ENCODE results near the gene FAM83B. TPM values are rescaled to one million over a fixed set of nuclear protein-coding genes. Genes with fewer than 3 reads are reported as not detected.

FAM83B gene
- polyA plus RNA-seq, 3 donors from 2014 or later, result not detected

GRCh38 chr6:54893818-54894217 is 47.2 kb downstream of the FAM83B start:
- Mint-ChIP-seq H3K4me3 (no peak overlapping the region), H3K36me3 (no peaks in the 10 kb centered on the region), H3K27ac (no peak overlapping the region), H3K4me1 (no peaks in the 10 kb centered on the region), H3K27me3 (ENCODE audit: low read depth in 3 of 3) (peaks cover 0 to 8% (median 3%) of the 10 kb centered on the region in 3 donors), H3K9me3 (peaks cover 0 to under 1% (median 0%) of the 10 kb centered on the region in 6 donors)
- DNase-seq, result no peak

DNA sequence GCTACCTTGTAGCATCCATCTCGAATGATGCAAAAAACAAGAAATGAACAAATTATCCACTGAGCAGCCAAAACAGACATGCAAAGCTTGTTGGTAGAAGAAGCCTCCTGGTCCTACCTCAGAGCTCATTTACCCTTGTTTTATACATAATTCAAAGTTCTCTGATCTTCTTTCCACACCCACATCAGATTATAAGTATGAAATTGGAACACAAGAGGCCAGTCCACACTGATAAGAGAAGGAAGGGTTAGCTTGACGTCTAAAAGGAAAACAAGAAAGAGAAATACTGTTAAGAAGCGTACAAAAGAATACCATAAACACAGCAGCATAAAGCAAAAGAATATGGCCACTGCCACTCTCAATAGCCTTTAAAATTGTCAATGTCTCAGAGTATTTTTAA is 49.7 kb downstream of the FAM83B start:
- H3K27ac Mint-ChIP-seq, result no peak overlapping the region
- no peak overlapping the region for H3K4me3 Mint-ChIP-seq
- no peak for DNase-seq
- H3K9me3 Mint-ChIP-seq, result no peaks in the 10 kb centered on the region
- peaks cover 0 to 6% (median 3%) of the 10 kb centered on the region in 3 donors for H3K27me3 Mint-ChIP-seq (ENCODE audit: low read depth in 3 of 3)
- no peaks in the 10 kb centered on the region for H3K4me1 Mint-ChIP-seq
- H3K36me3 Mint-ChIP-seq, result no peaks in the 10 kb centered on the region

DNA sequence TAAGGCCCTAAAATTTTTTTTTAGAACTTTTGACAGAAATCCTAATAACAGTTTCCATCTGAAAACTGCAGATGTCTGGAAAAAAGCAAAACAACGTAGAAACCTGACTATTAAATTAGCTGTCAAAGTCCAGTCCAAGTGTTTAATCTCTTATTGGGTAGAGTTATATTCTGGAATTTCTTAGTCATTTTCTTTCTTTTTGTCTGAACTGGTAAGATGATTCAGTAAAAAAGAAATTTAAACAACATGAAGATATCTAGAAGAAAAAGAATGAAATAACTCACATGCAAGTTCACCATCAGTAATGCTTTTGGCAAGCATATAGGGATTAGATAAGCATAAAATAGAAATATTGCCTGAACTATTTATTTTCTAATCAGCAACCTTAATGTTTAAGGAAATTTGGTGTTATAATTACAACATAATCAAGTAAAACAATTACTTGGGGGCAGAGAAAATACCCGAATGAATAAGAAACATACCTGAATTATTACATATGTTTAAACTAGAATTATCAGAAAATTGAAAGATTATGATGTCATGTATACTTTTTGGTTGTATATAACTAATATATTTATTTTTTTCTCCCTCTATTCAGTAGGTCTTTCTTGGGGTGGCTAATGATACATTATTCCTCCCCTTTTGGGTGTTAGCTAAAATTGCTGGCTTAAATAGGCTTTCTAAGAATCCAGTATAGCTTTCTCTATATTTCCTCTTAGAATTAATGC is 51.1 kb downstream of the FAM83B start:
- peaks cover 0 to 3% (median 0%) of the 10 kb centered on the region in 3 donors for H3K27me3 Mint-ChIP-seq (ENCODE audit: low read depth in 3 of 3)
- H3K9me3 Mint-ChIP-seq, result no peaks in the 10 kb centered on the region
- no peak for DNase-seq
- H3K4me3 Mint-ChIP-seq, result no peak overlapping the region
- no peak overlapping the region for H3K27ac Mint-ChIP-seq
- no peaks in the 10 kb centered on the region for H3K36me3 Mint-ChIP-seq
- H3K4me1 Mint-ChIP-seq, result no peaks in the 10 kb centered on the region

- Mint-ChIP-seq H3K27me3 (ENCODE audit: low read depth in 3 of 3) (peaks cover 0 to 3% (median 0%) of the 10 kb centered on the region in 3 donors), H3K36me3 (no peaks in the 10 kb centered on the region), H3K9me3 (no peaks in the 10 kb centered on the region), H3K4me1 (no peaks in the 10 kb centered on the region), H3K27ac (no peak overlapping the region), H3K4me3 (no peak overlapping the region)
- DNase-seq, result no peak
Observed at GRCh38 chr6:54898767-54899166, 52.2 kb downstream of the FAM83B start.

DNA sequence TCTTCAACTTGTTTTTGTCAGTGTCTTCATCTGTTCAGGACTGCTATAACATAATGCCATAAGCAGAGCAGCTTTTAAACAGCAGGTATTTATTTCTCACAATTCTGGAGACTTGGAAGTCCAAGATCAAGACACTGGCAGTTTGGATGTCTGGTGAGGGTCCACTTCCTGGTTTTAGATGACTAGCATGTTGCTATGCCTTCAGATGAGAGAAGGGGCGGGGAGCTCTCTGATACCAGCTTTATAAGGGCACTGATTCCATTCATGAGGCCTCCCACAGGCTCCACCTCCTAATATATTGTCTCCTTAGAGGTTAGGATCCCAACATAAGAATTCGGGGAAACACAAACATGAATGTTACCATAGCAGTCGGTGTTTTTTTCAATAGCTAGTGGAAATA is 52.9 kb downstream of the FAM83B start:
- H3K9me3 Mint-ChIP-seq, result no peaks in the 10 kb centered on the region
- no peak overlapping the region for H3K27ac Mint-ChIP-seq
- no peaks in the 10 kb centered on the region for H3K36me3 Mint-ChIP-seq
- H3K4me3 Mint-ChIP-seq, result no peak overlapping the region
- no peak for DNase-seq
- H3K4me1 Mint-ChIP-seq, result no peaks in the 10 kb centered on the region
- H3K27me3 Mint-ChIP-seq (ENCODE audit: low read depth in 3 of 3), result peaks cover 0 to 3% (median under 1%) of the 10 kb centered on the region in 3 donors

- Mint-ChIP-seq H3K27ac (no peak overlapping the region), H3K9me3 (peaks cover 0 to 4% (median 0%) of the 10 kb centered on the region in 6 donors), H3K27me3 (ENCODE audit: low read depth in 3 of 3) (peaks cover 0 to 3% (median 2%) of the 10 kb centered on the region in 3 donors), H3K4me1 (no peaks in the 10 kb centered on the region), H3K4me3 (no peak overlapping the region), H3K36me3 (no peaks in the 10 kb centered on the region)
- DNase-seq, result no peak
Observed at GRCh38 chr6:54899986-54900385, 53.4 kb downstream of the FAM83B start.

- peaks cover 0 to 3% (median 2%) of the 10 kb centered on the region in 3 donors for H3K27me3 Mint-ChIP-seq (ENCODE audit: low read depth in 3 of 3)
Observed at GRCh38 chr6:54900666-54901065, 54.1 kb downstream of the FAM83B start.

GRCh38 chr6:54903884-54904283 is 57.3 kb downstream of the FAM83B start:
- H3K9me3 Mint-ChIP-seq, result peaks cover 0 to 4% (median 0%) of the 10 kb centered on the region in 6 donors
- no peak for DNase-seq
- H3K4me3 Mint-ChIP-seq, result no peak overlapping the region
- H3K27ac Mint-ChIP-seq, result no peak overlapping the region
- peaks cover 2 to 6% of the 10 kb centered on the region in 2 donors for H3K4me1 Mint-ChIP-seq
- H3K27me3 Mint-ChIP-seq (ENCODE audit: low read depth in 3 of 3), result peaks cover 0 to 5% (median 0%) of the 10 kb centered on the region in 3 donors
- H3K36me3 Mint-ChIP-seq, result no peaks in the 10 kb centered on the region

More at GRCh38 chr6:54900666-54901065, 54.1 kb downstream of the FAM83B start:
- H3K36me3 Mint-ChIP-seq, result no peaks in the 10 kb centered on the region
- H3K27ac Mint-ChIP-seq, result no peak overlapping the region
- DNase-seq, result no peak
- H3K9me3 Mint-ChIP-seq, result peaks cover 0 to 4% (median 0%) of the 10 kb centered on the region in 6 donors
- no peak overlapping the region for H3K4me3 Mint-ChIP-seq
- H3K4me1 Mint-ChIP-seq, result no peaks in the 10 kb centered on the region

GRCh38 chr6:54907355-54907754 is 60.8 kb downstream of the FAM83B start:
- no peak for DNase-seq
- peak overlapping the region in 1 of 5 donors; percentile 38 for H3K4me3 Mint-ChIP-seq
- H3K27ac Mint-ChIP-seq, result peak overlapping the region in 1 of 6 donors; percentile 12
- H3K27me3 Mint-ChIP-seq (ENCODE audit: low read depth in 3 of 3), result peaks cover 0 to 5% (median 0%) of the 10 kb centered on the region in 3 donors
- H3K4me1 Mint-ChIP-seq, result peaks cover 2 to 6% of the 10 kb centered on the region in 2 donors
- peaks cover 0 to 4% (median 0%) of the 10 kb centered on the region in 6 donors for H3K9me3 Mint-ChIP-seq
- H3K36me3 Mint-ChIP-seq, result no peaks in the 10 kb centered on the region

GRCh38 chr6:54909184-54909583 is 62.6 kb downstream of the FAM83B start:
- H3K9me3 Mint-ChIP-seq, result peaks cover 0 to 4% (median 0%) of the 10 kb centered on the region in 6 donors
- no peak overlapping the region for H3K4me3 Mint-ChIP-seq
- no peaks in the 10 kb centered on the region for H3K36me3 Mint-ChIP-seq
- H3K27me3 Mint-ChIP-seq (ENCODE audit: low read depth in 3 of 3), result peaks cover 0 to 5% (median 3%) of the 10 kb centered on the region in 3 donors
- no peak overlapping the region for H3K27ac Mint-ChIP-seq
- no peak for DNase-seq
- H3K4me1 Mint-ChIP-seq, result peaks cover 2 to 6% of the 10 kb centered on the region in 2 donors

- H3K36me3 Mint-ChIP-seq, result no peaks in the 10 kb centered on the region
- H3K27ac Mint-ChIP-seq, result no peak overlapping the region
- H3K4me1 Mint-ChIP-seq, result peaks cover 6 to 9% of the 10 kb centered on the region in 2 donors
- no peaks in the 10 kb centered on the region for H3K9me3 Mint-ChIP-seq
- DNase-seq, result no peak
- peaks cover 0 to 5% (median 3%) of the 10 kb centered on the region in 3 donors for H3K27me3 Mint-ChIP-seq (ENCODE audit: low read depth in 3 of 3)
- no peak overlapping the region for H3K4me3 Mint-ChIP-seq
Observed at GRCh38 chr6:54910431-54910884, 63.9 kb downstream of the FAM83B start.

GRCh38 chr6:54910921-54911320 is 64.3 kb downstream of the FAM83B start:
- peaks cover 6 to 9% of the 10 kb centered on the region in 2 donors for H3K4me1 Mint-ChIP-seq
- H3K4me3 Mint-ChIP-seq, result no peak overlapping the region
- H3K27me3 Mint-ChIP-seq (ENCODE audit: low read depth in 3 of 3), result peaks cover 3 to 7% (median 3%) of the 10 kb centered on the region in 3 donors
- H3K9me3 Mint-ChIP-seq, result peaks cover 0 to 2% (median 0%) of the 10 kb centered on the region in 6 donors
- H3K36me3 Mint-ChIP-seq, result peaks cover 0 to 2% (median 0%) of the 10 kb centered on the region in 3 donors
- H3K27ac Mint-ChIP-seq, result no peak overlapping the region
- DNase-seq, result no peak

GRCh38 chr6:54913211-54913610 is 66.6 kb downstream of the FAM83B start:
- Mint-ChIP-seq H3K36me3 (peaks cover 0 to 5% (median 1%) of the 10 kb centered on the region in 3 donors), H3K27ac (no peak overlapping the region), H3K27me3 (ENCODE audit: low read depth in 3 of 3) (peaks cover 0 to 7% (median 3%) of the 10 kb centered on the region in 3 donors), H3K4me1 (peaks cover 0 to 7% of the 10 kb centered on the region in 2 donors), H3K9me3 (peaks cover 0 to 4% (median 0%) of the 10 kb centered on the region in 6 donors), H3K4me3 (no peak overlapping the region)
- DNase-seq, result no peak

DNA sequence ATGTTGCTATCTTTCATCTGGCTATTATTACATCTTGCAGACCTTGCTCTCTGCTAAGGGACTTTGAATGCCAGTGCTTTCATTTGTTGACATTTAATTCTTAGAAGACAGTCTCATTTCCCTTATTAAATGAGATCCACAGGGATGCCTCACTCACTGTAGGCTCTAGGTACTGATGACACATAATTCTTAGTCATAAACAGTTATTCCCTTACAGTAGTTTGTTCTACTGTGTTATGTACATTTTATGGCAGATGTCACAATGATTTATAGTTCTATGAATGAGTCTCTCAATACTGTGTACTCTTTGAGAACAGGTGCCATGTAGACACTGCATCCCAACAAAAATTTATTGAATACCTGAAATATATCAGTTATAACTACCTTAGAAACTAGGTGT is 70.3 kb downstream of the FAM83B start:
- Mint-ChIP-seq H3K36me3 (peaks cover 0 to 5% (median 4%) of the 10 kb centered on the region in 3 donors), H3K27ac (no peak overlapping the region), H3K4me3 (no peak overlapping the region), H3K27me3 (ENCODE audit: low read depth in 3 of 3) (peaks cover 0 to 7% (median 3%) of the 10 kb centered on the region in 3 donors), H3K4me1 (peaks cover 0 to 7% of the 10 kb centered on the region in 2 donors), H3K9me3 (peaks cover 0 to 4% (median 0%) of the 10 kb centered on the region in 6 donors)
- no peak for DNase-seq
